ENCODE data around the gene CKAP5. TPM values are rescaled to one million over a fixed set of nuclear protein-coding genes. Genes with fewer than 3 reads are reported as not detected.
A peak's percentile ranks its signal among the peaks of the same experiment; 100 is the strongest.

The CKAP5 gene
- total RNA-seq, 3 donors from 2014 or later = 50.3 to 74.5 (median 67.8) TPM

DNA sequence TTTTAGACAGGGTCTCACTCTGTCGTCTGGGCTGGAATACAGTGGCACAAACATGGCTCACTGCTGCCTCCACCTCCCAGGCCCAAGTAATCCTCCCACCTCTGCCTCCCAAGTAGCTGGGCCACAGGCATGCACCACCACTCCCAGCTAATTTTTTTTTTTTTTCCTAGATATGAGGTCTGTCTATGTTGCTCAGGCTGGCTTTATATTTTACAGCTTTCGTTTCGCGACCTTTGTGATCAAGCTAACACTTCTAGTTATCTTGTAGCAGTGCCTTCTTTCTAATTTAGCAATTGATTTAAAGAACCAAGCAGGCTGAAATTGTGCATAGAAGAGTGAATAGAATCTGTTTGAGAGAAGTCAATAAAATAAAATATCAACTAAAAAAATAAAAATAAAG, 11.3 kb downstream of the CKAP5 start:
- no peak for DNase-seq

DNA sequence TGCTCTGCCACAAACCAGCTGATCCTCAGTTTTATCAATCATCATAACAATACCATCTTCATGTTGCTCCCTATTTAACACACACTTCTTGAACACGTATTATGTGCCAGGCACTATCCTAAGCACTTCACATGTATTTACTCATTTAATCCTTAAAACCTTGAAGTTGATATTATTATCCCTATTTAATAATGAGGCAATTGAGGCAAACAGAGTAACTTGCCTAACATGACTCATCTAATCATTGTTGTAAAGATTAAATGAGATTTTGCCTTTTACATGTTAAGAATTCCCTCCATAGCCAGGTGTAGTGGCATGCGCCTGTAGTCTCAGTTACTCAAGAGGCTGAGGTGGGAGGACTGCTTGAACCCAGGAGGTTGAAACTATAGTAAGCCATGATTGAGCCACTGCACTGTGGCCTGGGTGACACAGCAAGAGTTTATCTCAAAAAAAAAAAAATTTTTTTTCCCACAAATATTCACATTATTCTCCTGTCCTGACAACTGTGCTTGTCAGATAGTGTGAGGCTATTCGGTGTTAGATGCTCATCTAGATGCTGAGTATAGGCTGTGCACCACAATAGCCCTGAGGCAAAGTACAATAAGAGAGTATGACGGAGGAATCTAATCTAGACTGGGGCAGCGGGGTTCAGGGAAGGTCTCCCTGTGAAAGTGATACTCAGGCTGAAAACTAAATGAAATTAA, 13.4 kb downstream of the CKAP5 start:
- no peaks in the 10 kb centered on the region for H3K36me3 ChIP-seq (ENCODE audit: low read depth)
- H3K4me3 ChIP-seq = no peak overlapping the region
- TF ChIP-seq, protein P1, sequence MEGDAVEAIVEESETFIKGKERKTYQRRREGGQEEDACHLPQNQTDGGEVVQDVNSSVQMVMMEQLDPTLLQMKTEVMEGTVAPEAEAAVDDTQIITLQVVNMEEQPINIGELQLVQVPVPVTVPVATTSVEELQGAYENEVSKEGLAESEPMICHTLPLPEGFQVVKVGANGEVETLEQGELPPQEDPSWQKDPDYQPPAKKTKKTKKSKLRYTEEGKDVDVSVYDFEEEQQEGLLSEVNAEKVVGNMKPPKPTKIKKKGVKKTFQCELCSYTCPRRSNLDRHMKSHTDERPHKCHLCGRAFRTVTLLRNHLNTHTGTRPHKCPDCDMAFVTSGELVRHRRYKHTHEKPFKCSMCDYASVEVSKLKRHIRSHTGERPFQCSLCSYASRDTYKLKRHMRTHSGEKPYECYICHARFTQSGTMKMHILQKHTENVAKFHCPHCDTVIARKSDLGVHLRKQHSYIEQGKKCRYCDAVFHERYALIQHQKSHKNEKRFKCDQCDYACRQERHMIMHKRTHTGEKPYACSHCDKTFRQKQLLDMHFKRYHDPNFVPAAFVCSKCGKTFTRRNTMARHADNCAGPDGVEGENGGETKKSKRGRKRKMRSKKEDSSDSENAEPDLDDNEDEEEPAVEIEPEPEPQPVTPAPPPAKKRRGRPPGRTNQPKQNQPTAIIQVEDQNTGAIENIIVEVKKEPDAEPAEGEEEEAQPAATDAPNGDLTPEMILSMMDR (IDR thresholded peaks at IDR 0.05) = no peak
- no peaks in the 10 kb centered on the region for H3K4me1 ChIP-seq (ENCODE audit: low read depth)
- intact Hi-C loops (cut with DNase I, micrococcal nuclease) = no loop called here
- ATAC-seq (no peak), DNase-seq (no peak)
- H3K9me3 ChIP-seq = no peaks in the 10 kb centered on the region

More for the DNA sequence above, 11.3 kb downstream of the CKAP5 start:
- TF ChIP-seq, protein P1 (IDR thresholded peaks at IDR 0.05) = no peak
- H3K36me3 ChIP-seq (ENCODE audit: low read depth) = no peaks in the 10 kb centered on the region
- H3K9me3 ChIP-seq = no peaks in the 10 kb centered on the region
- no peak for ATAC-seq
- H3K4me3 ChIP-seq = no peak overlapping the region
- H3K4me1 ChIP-seq (ENCODE audit: low read depth) = no peaks in the 10 kb centered on the region
- intact Hi-C loops (cut with DNase I, micrococcal nuclease) = no loop called here

GRCh38 chr11:46827995-46828394, 18.1 kb downstream of the CKAP5 start:
- TF ChIP-seq, protein P1 (IDR thresholded peaks at IDR 0.05) = no peak
- ATAC-seq = no peak
- intact Hi-C loops (cut with DNase I, micrococcal nuclease) = no loop called here

GRCh38 chr11:46826310-46827044, 19.6 kb downstream of the CKAP5 start:
- ATAC-seq (peak; percentile 100), DNase-seq (peak; percentile 85 to 90 (median 87))
- intact Hi-C loops (cut with DNase I, micrococcal nuclease) = no loop called here
- H3K4me1 ChIP-seq (ENCODE audit: low read depth) = peaks cover 9% of the 10 kb centered on the region
- no peaks in the 10 kb centered on the region for H3K9me3 ChIP-seq
- TF ChIP-seq, protein P1 (IDR thresholded peaks at IDR 0.05) = no peak
- peak overlapping the region; percentile 10 for H3K4me3 ChIP-seq
- H3K36me3 ChIP-seq (ENCODE audit: low read depth) = no peaks in the 10 kb centered on the region

More at GRCh38 chr11:46827995-46828394, 18.1 kb downstream of the CKAP5 start:
- DNase-seq = no peak
- Histone ChIP-seq H3K36me3 (ENCODE audit: low read depth) (no peaks in the 10 kb centered on the region), H3K9me3 (no peaks in the 10 kb centered on the region), H3K4me1 (ENCODE audit: low read depth) (peaks cover 9% of the 10 kb centered on the region), H3K4me3 (no peak overlapping the region)

GRCh38 chr11:46808799-46809431, 37.2 kb downstream of the CKAP5 start:
- Histone ChIP-seq H3K4me1 (ENCODE audit: low read depth) (no peaks in the 10 kb centered on the region), H3K4me3 (no peak overlapping the region), H3K36me3 (ENCODE audit: low read depth) (peaks cover 5% of the 10 kb centered on the region), H3K9me3 (no peaks in the 10 kb centered on the region)
- intact Hi-C loops (cut with DNase I, micrococcal nuclease) = no loop called here
- DNase-seq (no peak), ATAC-seq (peak; percentile 66)
- TF ChIP-seq, protein P1 (IDR thresholded peaks at IDR 0.05) = no peak

Data from mucosa of descending colon (tissue), 3 donors.